Activated gamma-delta T cell treated with Interleukin-2 at 50 U/mL for 16 hours (primary cell): Measurements from ENCODE around the gene ITGB3.
A peak's percentile ranks its signal among the peaks of the same experiment; 100 is the strongest.
"Not testable (repeated sequence)": the region's sequence is repeated elsewhere in the genome, so short reads cannot be mapped to it uniquely, and the experiment has no call there.

Experiments
- DNase-seq: peaks from one replicate; pipeline ENCODE4 v3.0.0-alpha.2; 2020

ITGB3 gene

DNA sequence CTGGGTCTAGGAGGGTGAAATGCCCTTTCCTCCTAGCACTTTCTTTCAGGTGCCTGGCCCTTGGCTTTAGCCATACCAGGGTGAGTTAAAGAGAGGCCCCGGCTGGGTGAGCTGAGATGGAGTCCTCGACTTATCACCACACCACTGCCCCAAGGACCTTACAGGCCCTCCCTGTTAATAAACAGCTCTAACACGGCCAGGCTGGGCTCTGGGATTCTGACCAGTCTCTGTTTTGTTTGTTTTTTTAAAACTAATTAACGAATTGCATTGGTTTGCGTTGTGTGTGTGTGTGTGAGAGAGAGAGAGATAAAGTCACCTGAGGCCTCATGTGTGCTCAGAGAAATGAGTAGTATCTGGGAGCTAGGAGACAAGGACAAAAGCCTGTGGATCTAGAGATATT, 30.2 kb upstream of the ITGB3 start:
- DNase-seq, result no peak

DNA sequence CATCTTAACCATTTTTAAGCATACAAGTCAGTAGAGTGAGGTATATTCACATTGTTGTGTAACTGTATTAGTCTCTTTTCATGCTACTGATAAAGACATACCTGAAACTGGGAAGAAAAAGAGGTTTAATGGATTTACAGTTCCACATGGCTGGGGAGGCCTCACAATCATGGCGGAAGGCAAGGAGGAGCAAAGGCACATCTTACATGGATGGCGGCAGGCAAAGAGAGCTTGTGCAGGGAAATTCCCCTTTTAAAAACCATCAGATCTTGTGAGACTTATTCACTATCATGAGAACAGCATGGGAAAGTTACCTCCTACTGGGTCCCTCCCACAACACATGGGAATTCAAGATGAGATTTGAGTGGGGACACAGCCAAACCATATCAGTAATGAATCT, 29.6 kb upstream of the ITGB3 start:
- DNase-seq, result not testable (repeated sequence)

GRCh38 chr17:47224966-47225365, 28.7 kb upstream of the ITGB3 start:
- DNase-seq, result no peak

GRCh38 chr17:47225436-47225858, 28.2 kb upstream of the ITGB3 start:
- DNase-seq, result no peak

GRCh38 chr17:47225911-47226688, 27.5 kb upstream of the ITGB3 start:
- no peak for DNase-seq

GRCh38 chr17:47227862-47228261, 25.8 kb upstream of the ITGB3 start:
- no peak for DNase-seq

DNA sequence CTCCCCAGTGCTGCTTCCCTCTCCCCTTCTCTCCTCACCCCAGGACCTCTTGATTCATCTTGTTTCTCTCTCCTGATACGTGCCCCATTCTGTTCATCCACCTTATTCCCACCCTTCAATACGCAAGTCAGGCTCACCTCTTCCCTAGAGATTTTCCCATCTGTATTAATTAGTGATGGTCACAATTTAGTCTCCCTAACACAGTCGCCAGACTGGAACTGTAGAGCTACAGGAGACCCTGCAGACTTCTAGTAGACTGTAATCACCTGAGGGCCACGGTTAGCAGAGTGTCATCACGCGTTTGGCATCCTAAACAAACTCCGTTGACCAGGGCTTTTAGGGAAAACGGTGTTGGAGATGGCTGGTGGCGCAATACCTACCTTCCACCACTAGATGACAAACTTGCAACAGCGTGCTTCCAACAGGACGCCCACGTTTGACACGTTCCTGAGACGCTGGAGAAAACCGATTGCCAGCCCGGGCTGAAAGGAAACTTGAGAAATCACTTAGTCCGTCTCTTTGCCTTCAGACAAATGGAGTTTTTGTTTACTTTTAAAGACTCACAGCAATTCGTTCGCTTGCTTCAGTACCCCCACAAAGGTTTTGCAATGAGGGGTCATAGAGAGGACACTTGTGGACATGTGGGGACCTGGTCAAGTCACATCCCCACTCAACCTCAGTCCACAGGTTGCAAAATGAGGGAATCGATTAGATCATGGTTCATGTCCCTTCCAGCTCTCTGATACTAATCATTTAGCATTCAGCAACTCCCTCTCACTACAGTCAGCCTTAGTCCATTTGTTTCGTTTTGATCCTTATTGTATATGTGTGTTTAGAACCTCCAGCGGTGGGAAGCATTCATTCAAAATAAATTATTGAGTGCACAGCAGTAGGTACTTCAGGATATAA, 23.8 kb upstream of the ITGB3 start:
- peak; percentile 62 for DNase-seq

GRCh38 chr17:47230864-47231263, 22.8 kb upstream of the ITGB3 start:
- DNase-seq, result no peak

GRCh38 chr17:47231334-47231733, 22.3 kb upstream of the ITGB3 start:
- DNase-seq, result no peak

GRCh38 chr17:47231866-47232265, 21.8 kb upstream of the ITGB3 start:
- no peak for DNase-seq

GRCh38 chr17:47232465-47232864, 21.2 kb upstream of the ITGB3 start:
- no peak for DNase-seq

DNA sequence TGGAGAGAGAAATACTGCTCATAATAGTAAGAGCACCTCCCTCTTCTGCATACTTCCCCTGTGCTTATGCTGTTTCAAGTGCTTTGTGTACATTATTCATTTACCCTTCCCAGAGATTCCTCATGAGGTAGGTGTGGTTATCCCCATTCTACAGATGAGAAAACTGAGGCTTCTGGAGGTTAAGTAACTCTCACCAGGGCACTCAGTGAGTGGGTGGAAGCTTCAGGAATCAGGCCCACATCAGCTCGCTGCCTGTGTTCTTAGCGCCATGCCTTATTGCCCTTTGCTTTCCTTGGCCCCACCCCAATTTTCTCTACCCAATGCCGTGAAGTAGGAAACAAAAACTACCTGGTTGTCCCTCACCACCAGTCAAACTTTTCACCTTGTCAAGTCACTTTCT, 18.1 kb upstream of the ITGB3 start:
- no peak for DNase-seq

- no peak for DNase-seq
These were observed 17.7 kb upstream of the ITGB3 start for GRCh38 chr17:47235923-47236322.

GRCh38 chr17:47237841-47238240, 15.8 kb upstream of the ITGB3 start:
- DNase-seq, result no peak

DNA sequence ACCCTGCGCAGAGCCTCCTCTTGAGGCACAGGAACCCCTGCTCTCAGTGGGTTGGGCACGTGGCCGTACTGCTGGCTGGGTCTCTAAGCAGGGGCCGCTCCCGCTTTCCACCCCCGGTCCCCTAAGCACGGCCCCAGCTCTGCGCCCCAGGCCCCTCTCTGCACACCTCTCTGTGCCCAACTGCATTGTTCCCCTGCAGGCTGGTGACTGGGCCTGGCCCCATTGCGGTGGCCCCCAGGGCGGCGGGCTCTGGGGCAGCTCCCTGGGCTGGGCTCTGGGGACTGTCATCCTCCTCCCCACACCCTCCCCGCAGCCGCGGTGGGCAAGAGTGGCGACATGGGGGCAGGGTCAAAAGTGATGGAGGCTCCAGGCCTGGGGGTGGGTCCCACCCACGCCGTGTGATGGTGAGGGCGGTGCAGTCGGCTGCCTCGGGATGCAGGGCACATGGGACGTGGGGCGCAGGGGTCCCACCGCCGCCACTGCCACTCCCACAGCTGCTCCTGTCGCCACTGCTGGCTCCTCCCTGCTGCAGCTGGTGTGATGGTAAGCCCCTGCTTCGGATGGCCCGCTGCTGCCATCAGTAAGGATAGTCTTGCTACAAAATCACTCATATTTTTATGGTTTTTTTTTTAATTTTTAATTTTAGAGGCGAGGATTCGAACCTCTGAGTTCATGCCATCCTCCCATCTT, 15.2 kb upstream of the ITGB3 start:
- no peak for DNase-seq

GRCh38 chr17:47239619-47239966, 14.0 kb upstream of the ITGB3 start:
- DNase-seq, result no peak

GRCh38 chr17:47239967-47240651, 13.5 kb upstream of the ITGB3 start:
- no peak for DNase-seq

- no peak for DNase-seq
These were observed 12.8 kb upstream of the ITGB3 start for GRCh38 chr17:47240806-47241205.

- DNase-seq, result no peak
These were observed 11.0 kb upstream of the ITGB3 start for GRCh38 chr17:47242648-47243047.

DNA sequence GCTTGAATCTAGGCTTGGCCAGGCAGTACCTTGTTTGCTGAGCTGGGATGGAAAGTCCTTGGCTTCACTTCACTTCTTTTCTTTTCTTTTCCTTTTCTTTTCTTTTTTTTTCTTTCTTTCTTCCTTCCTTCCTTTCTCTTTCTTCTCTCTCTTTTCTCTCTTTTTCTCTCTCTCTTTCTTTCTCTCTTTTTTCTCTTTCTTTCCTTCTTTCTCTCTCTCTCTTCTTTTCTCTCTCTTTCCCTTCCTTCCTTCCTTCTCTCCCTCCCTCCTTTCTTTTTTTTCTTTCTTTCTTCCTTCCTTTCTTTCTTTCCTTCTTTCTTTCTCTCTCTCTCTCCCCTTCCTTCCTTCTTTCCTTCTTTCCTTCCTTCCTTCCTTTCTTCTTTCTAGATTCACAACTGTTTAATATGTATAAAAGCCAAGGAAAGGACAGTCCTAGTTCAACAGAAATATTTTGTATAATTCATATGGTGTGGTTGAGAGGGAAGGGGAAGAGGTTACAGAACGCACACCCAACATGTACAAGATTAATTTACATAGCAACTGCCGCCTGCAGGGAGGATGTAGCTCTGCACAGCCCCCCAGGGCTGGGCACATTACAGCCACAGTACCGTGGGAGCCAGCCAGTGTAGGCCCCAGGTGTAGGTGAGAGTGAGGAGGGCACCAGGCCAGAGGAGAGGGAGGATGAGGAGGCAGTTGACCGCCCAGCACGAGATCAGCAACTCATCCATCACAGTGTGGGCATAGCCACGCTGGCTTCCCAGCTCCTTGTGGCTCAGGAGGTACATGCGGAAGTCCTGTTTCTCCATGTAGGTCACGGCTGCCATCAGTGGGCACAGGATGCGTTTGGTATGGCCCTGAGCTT, 9.7 kb upstream of the ITGB3 start:
- no peak for DNase-seq

DNA sequence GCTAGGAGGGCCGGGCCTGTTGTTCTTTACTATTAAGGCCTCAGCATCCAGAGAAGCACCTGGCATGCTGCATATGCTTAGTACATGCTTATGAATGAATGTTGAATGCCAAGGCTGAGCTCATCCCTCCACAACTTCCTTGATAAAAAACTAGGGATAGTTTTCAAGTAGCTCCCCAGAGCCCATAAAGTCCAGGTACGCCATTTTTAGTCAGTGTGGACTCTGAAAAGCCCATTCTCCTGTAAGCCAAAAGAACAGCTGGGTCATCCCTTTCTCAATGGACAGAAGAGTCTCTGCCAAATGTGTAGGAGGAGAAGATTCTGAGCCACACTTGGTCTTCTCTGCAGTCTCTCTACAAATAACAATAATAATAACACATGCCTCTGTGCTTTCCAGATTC, 8.9 kb upstream of the ITGB3 start:
- no peak for DNase-seq

- no peak for DNase-seq
These were observed 7.5 kb upstream of the ITGB3 start for GRCh38 chr17:47246120-47246519.
